HAP-1 (cell line): ENCODE data around the gene RAB12.

Experiments used
- DNase-seq, 2 experiments: peaks; one replicate each; pipeline ENCODE4 v3.0.0-alpha.2; 2016 to 2020; ENCODE audit warnings: low spot score in 2 of 2
- H3K27me3 ChIP-seq: fragments of 250-450 bp; sonication (Bioruptor Pico); 2 replicates; pipeline ENCODE4 v1.5.1; 2020; ENCODE audit warnings: low read depth, mild to moderate bottlenecking, moderate library complexity
- H3K36me3 ChIP-seq: fragments of 250-450 bp; sonication (Bioruptor Pico); replicated peaks from 2 replicates; pipeline ENCODE4 v1.5.1; 2020; ENCODE audit warnings: mild to moderate bottlenecking
- H3K4me1 ChIP-seq: fragments of 250-450 bp; sonication (Bioruptor Pico); 2 replicates; pipeline ENCODE4 v1.5.1; 2020; ENCODE audit warnings: mild to moderate bottlenecking
- H3K4me3 ChIP-seq: fragments of 250-450 bp; sonication (Bioruptor Pico); 2 replicates; pipeline ENCODE4 v1.5.1; 2020; ENCODE audit warnings: mild to moderate bottlenecking, moderate library complexity
- H3K9me3 ChIP-seq: fragments of 250-450 bp; sonication (Bioruptor Pico); 2 replicates; pipeline ENCODE4 v1.5.1; 2020; ENCODE audit warnings: mild to moderate bottlenecking, moderate library complexity
- in situ Hi-C: fragments of 300-500 bp; cut with MboI; formaldehyde crosslinking; loops from 3 replicates; pipeline ENCODE4 v1.14.3; 2020; ENCODE audit warnings: low sequenced_read_pairs, inconsistent platforms, mixed read lengths

The RAB12 gene

DNA sequence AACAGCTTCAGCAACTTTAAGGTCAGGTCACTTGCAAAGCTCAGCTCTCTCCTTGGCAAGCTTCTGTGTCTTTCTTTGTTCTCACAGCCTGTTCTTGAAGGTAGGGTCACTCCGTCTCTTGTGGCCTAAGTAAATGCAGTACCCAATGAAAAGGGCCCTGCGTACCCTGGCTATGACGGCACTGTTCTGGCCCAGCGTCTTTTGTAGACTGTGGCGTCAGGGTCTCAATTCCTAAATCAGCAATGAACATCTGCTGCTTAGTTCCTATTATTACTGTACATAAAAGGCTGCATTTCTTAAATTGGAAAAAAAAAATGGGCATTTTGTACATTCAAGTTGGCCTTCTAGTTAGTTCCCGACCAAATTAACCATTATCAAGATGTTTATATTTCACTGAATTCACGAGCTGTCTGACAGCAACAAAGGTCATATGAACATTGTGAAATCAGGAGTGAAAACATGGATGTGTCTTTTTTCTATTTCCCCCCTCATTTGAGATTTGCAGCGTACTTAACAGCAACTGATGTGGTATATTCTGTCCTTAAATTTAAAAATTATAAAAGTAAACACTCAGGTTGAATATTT lies 79.1 kb downstream of the RAB12 start:
- Histone ChIP-seq H3K9me3 (no peaks in the 10 kb centered on the region), H3K4me3 (no peak overlapping the region), H3K27me3 (no peaks in the 10 kb centered on the region), H3K4me1 (peaks cover 11% of the 10 kb centered on the region), H3K36me3 (no peaks in the 10 kb centered on the region)
- DNase-seq: no peak
- in situ Hi-C loops: no loop called here

DNA sequence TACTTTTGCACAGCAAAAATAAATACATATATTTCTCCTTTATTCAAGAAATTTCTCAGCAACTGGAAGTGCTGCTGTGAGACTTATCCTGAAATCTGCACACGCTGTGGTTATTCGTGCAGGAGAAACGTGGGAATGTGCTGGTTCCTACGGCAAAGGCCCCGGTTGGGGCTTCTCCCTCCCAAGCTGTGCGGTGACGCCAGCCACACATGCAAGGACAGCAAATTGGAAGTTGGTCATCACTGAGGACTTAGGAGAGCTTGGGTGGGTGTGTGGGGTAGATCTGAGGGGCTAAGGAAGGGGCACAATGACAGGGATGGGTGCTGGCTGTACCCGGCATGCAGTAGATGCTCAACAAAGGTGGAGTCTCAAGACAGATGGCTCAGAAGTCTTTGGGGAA lies 79.6 kb downstream of the RAB12 start:
- no peak for DNase-seq
- in situ Hi-C loops: no loop called here
- no peaks in the 10 kb centered on the region for H3K36me3 ChIP-seq
- H3K27me3 ChIP-seq: no peaks in the 10 kb centered on the region
- H3K9me3 ChIP-seq: no peaks in the 10 kb centered on the region
- H3K4me3 ChIP-seq: no peak overlapping the region
- peaks cover 11% of the 10 kb centered on the region for H3K4me1 ChIP-seq
